WI38 (cell line): ENCODE results near the gene CCDC191.

Experiments used
- H3K4me3 ChIP-seq: 2 replicates; pipeline ENCODE4 v1.5.1; 2011; ENCODE audit warnings: low read depth, mild to moderate bottlenecking, control low read depth, low read length
- TF ChIP-seq, protein P1 (sequence below): IDR thresholded peaks from 2 replicates; pipeline ENCODE4 v1.5.1; 2012; ENCODE audit warnings: low read depth, mild to moderate bottlenecking, control low read depth, low read length

Gene CCDC191

DNA sequence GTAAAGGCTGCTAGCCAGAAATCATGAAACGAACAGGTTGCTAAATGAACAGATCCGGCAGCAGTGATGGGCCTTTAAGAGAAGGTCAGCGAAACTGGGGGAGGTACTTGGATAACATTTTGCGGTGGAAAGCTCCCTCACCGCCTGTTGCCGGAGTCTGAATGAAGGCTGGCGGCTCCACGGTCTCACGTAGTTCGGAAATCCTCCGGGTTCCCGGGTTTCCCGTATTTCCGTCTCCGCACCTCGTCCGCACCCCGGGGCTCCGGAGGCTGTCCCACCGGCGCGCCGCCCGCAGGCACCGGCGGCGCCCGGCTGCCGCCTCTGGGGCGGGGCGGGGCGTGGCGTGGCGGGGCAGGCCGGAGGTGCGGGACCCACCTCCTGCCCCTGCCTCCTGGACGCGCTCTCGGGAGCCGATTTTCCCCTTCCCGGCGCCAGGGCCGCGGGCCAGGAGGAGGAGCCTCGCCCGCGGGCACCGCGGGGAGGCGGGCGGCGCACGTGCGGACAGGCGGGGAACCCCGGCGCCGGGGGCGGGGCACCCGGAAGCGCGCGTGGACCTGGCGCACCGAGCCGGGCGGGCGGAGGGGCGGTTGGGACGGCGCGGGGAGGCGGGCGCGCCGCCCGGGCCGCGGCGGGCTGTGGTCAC, 108.8 kb downstream of the CCDC191 start, which contains the start of gene ZDHHC23:
TSS of gene ZDHHC23 (plus strand) at position 642 of the 643 bp plus-strand sequence. CDS start 790 bp downstream, outside the sequence.
- TF ChIP-seq, protein P1, sequence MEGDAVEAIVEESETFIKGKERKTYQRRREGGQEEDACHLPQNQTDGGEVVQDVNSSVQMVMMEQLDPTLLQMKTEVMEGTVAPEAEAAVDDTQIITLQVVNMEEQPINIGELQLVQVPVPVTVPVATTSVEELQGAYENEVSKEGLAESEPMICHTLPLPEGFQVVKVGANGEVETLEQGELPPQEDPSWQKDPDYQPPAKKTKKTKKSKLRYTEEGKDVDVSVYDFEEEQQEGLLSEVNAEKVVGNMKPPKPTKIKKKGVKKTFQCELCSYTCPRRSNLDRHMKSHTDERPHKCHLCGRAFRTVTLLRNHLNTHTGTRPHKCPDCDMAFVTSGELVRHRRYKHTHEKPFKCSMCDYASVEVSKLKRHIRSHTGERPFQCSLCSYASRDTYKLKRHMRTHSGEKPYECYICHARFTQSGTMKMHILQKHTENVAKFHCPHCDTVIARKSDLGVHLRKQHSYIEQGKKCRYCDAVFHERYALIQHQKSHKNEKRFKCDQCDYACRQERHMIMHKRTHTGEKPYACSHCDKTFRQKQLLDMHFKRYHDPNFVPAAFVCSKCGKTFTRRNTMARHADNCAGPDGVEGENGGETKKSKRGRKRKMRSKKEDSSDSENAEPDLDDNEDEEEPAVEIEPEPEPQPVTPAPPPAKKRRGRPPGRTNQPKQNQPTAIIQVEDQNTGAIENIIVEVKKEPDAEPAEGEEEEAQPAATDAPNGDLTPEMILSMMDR = no peak
- H3K4me3 ChIP-seq = peak within 1 kb of the TSS; percentile 64

DNA sequence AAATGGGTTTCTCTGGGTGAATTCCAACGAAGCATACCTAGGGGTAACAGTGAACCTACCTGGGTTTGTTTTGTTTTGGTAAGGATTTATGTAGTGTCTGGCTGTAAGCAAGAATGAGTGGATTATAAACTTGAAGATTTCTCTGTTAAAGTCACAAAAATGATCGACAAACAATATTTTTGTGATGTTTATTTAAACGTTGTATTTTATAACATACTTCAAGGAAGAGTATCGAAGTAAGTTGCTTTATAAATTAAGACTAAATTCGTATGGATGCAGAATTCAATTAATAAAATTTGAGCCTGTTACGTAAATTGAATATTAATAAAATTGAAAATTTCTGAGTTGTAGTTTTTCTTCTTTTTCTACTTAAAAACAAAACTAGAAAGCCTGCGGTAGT, 109.5 kb downstream of the CCDC191 start:
- TF ChIP-seq, protein P1 = no peak
- H3K4me3 ChIP-seq = peak overlapping the region; percentile 64

DNA sequence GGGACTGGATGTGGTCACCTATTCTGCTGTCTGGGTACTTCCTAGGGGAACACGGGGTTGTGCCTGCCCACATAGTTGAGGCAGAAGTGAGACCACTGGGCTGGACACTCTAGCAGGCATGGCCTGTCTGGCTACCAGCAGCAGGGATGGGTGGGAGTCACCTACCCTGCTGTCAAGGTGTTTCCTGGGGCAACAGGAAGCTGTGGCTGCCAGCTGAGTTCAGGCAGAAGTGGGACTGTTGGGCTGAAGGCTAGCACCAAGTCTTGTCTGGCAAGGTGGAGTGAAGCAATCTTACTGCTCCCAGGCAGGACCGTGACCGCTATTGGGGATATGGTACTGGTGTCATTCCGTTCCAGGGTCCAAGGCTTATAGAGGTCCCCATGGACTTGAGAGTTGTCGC, 128.8 kb downstream of the CCDC191 start:
- TF ChIP-seq, protein P1 = no peak
- no peak overlapping the region for H3K4me3 ChIP-seq

DNA sequence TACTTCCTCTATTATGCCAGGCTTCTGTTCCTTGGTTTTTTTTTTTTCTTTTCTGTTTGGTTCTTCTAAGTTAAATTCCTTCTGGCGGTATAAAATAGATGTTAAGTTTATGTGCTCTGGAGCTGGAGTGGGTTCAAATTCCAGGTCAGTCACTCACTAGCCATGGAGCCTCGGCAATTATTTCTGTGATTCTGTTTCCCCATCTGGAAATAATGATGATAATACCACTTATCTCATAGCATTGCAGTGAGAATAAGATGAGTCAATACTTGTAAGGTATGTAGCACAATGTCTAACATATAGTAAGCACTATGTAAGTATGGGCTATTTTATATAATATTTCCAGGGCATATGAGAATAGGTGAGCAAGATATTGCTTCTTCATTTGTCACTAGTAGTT, 141.7 kb downstream of the CCDC191 start:
- TF ChIP-seq, protein P1 = no peak
- H3K4me3 ChIP-seq = no peak overlapping the region
